Neural cell (in vitro differentiated cells): ENCODE measurements around the gene ANKRD36. TPM values are rescaled to one million over a fixed set of nuclear protein-coding genes. Genes with fewer than 3 reads are reported as not detected.
A peak's percentile ranks its signal among the peaks of the same experiment; 100 is the strongest.
"Not testable (repeated sequence)": the region's sequence is repeated elsewhere in the genome, so short reads cannot be mapped to it uniquely, and the experiment has no call there.

Experiments
- H2AFZ ChIP-seq: fragments of 200-600, 300-800 bp; sonication (generic), shearing (Covaris generic); 2 replicates; pipeline ENCODE4 v1.6.0; 2014; ENCODE audit warnings: low read depth, mild to moderate bottlenecking, antibody characterized with exemption, low read length, moderate library complexity
- H3F3A ChIP-seq: fragments of 200-600 bp; shearing (Covaris generic); 2 replicates; pipeline ENCODE4 v1.6.1; 2016; ENCODE audit warnings: mild to moderate bottlenecking, moderate library complexity, mixed read lengths, antibody characterized with exemption, low read length; ENCODE audit not compliant: insufficient read depth, poor library complexity, severe bottlenecking
- H3K27ac ChIP-seq: fragments of 200-600, 300-800 bp; sonication (generic), shearing (Covaris generic); 2 replicates; pipeline ENCODE4 v1.5.1; 2014; ENCODE audit warnings: mild to moderate bottlenecking, low read length, moderate library complexity
- H3K27me3 ChIP-seq: fragments of 300-800, 200-600 bp; sonication (generic), shearing (Covaris generic); 2 replicates; pipeline ENCODE4 v1.6.0; 2014; ENCODE audit warnings: mild to moderate bottlenecking, low read depth, low read length, moderate library complexity; ENCODE audit not compliant: insufficient read depth
- H3K36me3 ChIP-seq: fragments of 300-800, 200-600 bp; sonication (generic), shearing (Covaris generic); 2 replicates; pipeline ENCODE4 v1.5.1; 2014; ENCODE audit warnings: mild to moderate bottlenecking, antibody characterized with exemption, low read length, moderate library complexity; ENCODE audit not compliant: insufficient read depth
- H3K4me2 ChIP-seq: fragments of 300-800, 200-600 bp; sonication (generic), shearing (Covaris generic); 2 replicates; pipeline ENCODE4 v1.6.0; 2014; ENCODE audit warnings: mild to moderate bottlenecking, low read length
- H3K4me3 ChIP-seq: fragments of 300-800, 200-600 bp; sonication (generic), shearing (Covaris generic); 2 replicates; pipeline ENCODE4 v1.5.1; 2014; ENCODE audit warnings: mild to moderate bottlenecking, low read length, moderate library complexity
- H3K79me2 ChIP-seq: fragments of 200-600 bp; shearing (Covaris generic); replicated peaks from 2 replicates; pipeline ENCODE4 v1.6.0; 2014; ENCODE audit warnings: mild to moderate bottlenecking, low read length, moderate library complexity; ENCODE audit not compliant: insufficient read depth
- H3K9ac ChIP-seq: fragments of 300-800, 200-600 bp; sonication (generic), shearing (Covaris generic); 2 replicates; pipeline ENCODE4 v1.6.1; 2016; ENCODE audit warnings: mild to moderate bottlenecking, low read length, mixed read lengths
- H3K9me2 ChIP-seq: fragments of 200-600 bp; shearing (Covaris generic); 2 replicates; pipeline ENCODE4 v1.6.1; 2016; ENCODE audit warnings: mild to moderate bottlenecking, low read length, mixed read lengths; ENCODE audit not compliant: insufficient read depth
- H3K9me3 ChIP-seq: fragments of 200-600, 300-800 bp; sonication (generic), shearing (Covaris generic); 2 replicates; pipeline ENCODE4 v1.6.1; 2016; ENCODE audit warnings: mild to moderate bottlenecking, mixed run types, low read length, moderate library complexity, mixed read lengths
- H4K20me1 ChIP-seq: fragments of 200-600 bp; shearing (Covaris generic); 2 replicates; pipeline ENCODE4 v1.6.1; 2016; ENCODE audit warnings: mild to moderate bottlenecking, mixed run types; ENCODE audit not compliant: insufficient read depth
- CTCF ChIP-seq: fragments of 450-650 bp; IDR thresholded peaks from 2 replicates; pipeline ENCODE4 v1.5.1; 2014; ENCODE audit warnings: antibody characterized with exemption, mild to moderate bottlenecking, moderate library complexity; ENCODE audit not compliant: poor library complexity, severe bottlenecking
- EP300 ChIP-seq: fragments of 450-650 bp; conservative IDR thresholded peaks from 2 replicates; pipeline ENCODE4 v1.6.1; 2014; ENCODE audit warnings: antibody characterized with exemption, mild to moderate bottlenecking, moderate library complexity; ENCODE audit not compliant: poor library complexity, severe bottlenecking
- EZH2 ChIP-seq: fragments of 200-600, 300-800 bp; shearing (Covaris generic), sonication (generic); IDR thresholded peaks from 2 replicates; pipeline ENCODE4 v1.6.1; 2014; ENCODE audit warnings: antibody characterized with exemption, low read length, borderline replicate concordance, mild to moderate bottlenecking; ENCODE audit not compliant: insufficient read depth, poor library complexity, severe bottlenecking
- MXI1 ChIP-seq: fragments of 450-650 bp; conservative IDR thresholded peaks from 2 replicates; pipeline ENCODE4 v1.6.1; 2014; ENCODE audit warnings: antibody characterized with exemption, mild to moderate bottlenecking; ENCODE audit not compliant: poor library complexity, severe bottlenecking
- POLR2AphosphoS5 ChIP-seq: IDR thresholded peaks from 2 replicates; pipeline ENCODE4 v1.6.1; 2012
- RAD21 ChIP-seq: fragments of 450-650 bp; conservative IDR thresholded peaks from 2 replicates; pipeline ENCODE4 v1.6.1; 2014; ENCODE audit warnings: antibody characterized with exemption, mild to moderate bottlenecking, moderate library complexity
- REST ChIP-seq: IDR thresholded peaks from 2 replicates; pipeline ENCODE4 v1.6.1; 2012; ENCODE audit warnings: borderline replicate concordance
- SMC3 ChIP-seq: fragments of 450-650 bp; conservative IDR thresholded peaks from 2 replicates; pipeline ENCODE4 v1.6.1; 2014; ENCODE audit warnings: antibody characterized with exemption, mild to moderate bottlenecking, moderate library complexity; ENCODE audit not compliant: poor library complexity
- TAF1 ChIP-seq: IDR thresholded peaks from 2 replicates; pipeline ENCODE4 v1.6.1; 2012; ENCODE audit warnings: low read depth
- polyA minus RNA-seq: library from RNA; depleted of rRNA, polyadenylated mRNA; stranded (reverse); fragments of >200 nt; gene quantifications from 2 replicates; pipeline ENCODE4 v1.2.3, GENCODE V29; 2014
- polyA plus RNA-seq: library from polyadenylated mRNA; depleted of rRNA; stranded (reverse); fragments of >200 nt; gene quantifications from 2 replicates; pipeline ENCODE4 v1.2.3, GENCODE V29; 2014

Gene ANKRD36
- polyA plus RNA-seq, result 72.8 and 81.5 TPM in 2 replicates
- 432 and 559 TPM in 2 replicates for polyA minus RNA-seq

GRCh38 chr2:97113050-97113881 lies at the start of gene ANKRD36:
ANKRD36 (plus strand) TSS chr2:97113153; CDS start chr2:97113740, 587 bp downstream.
- Histone ChIP-seq H3K27ac (peak within 1 kb of the TSS; percentile 88), H2AFZ (peak within 1 kb of the TSS; percentile 49), H3K4me3 (peak within 1 kb of the TSS; percentile 69), H3K4me2 (peak within 1 kb of the TSS; percentile 70), H3K9ac (peak within 1 kb of the TSS; percentile 84)
- not testable (repeated sequence) for H3K9me3 ChIP-seq, H3F3A ChIP-seq, H4K20me1 ChIP-seq, H3K9me2 ChIP-seq, H3K36me3 ChIP-seq, H3K27me3 ChIP-seq, H3K79me2 ChIP-seq
- peak; percentile 57 for TF ChIP-seq CTCF
- peak; percentile 59 for TF ChIP-seq TAF1
- peak; percentile 14 for TF ChIP-seq REST
- peak; percentile 77 for TF ChIP-seq POLR2AphosphoS5

- not testable (repeated sequence) for H3K9ac ChIP-seq, H4K20me1 ChIP-seq, H3K9me3 ChIP-seq, H3K4me3 ChIP-seq, H3K4me2 ChIP-seq, H3F3A ChIP-seq, H2AFZ ChIP-seq, H3K36me3 ChIP-seq, H3K79me2 ChIP-seq, H3K27ac ChIP-seq, H3K27me3 ChIP-seq, H3K9me2 ChIP-seq
These were observed 46.9 kb upstream of the ANKRD36 start for GRCh38 chr2:97066030-97066429.

GRCh38 chr2:97067279-97068004 lies 45.5 kb upstream of the ANKRD36 start:
- no peak overlapping the region for H3K4me3 ChIP-seq
- no peak overlapping the region for H2AFZ ChIP-seq
- H3F3A ChIP-seq, result no peaks in the 10 kb centered on the region
- H3K9me3 ChIP-seq, result no peaks in the 10 kb centered on the region
- no peaks in the 10 kb centered on the region for H3K27me3 ChIP-seq
- H3K4me2 ChIP-seq, result no peak overlapping the region
- no peaks in the 10 kb centered on the region for H3K79me2 ChIP-seq
- no peak overlapping the region for H3K9ac ChIP-seq
- H3K36me3 ChIP-seq, result no peaks in the 10 kb centered on the region
- H3K27ac ChIP-seq, result no peak overlapping the region
- H4K20me1 ChIP-seq, result no peaks in the 10 kb centered on the region
- TF ChIP-seq CTCF, result no peak
- no peak for TF ChIP-seq EP300
- no peak for TF ChIP-seq MXI1
- TF ChIP-seq SMC3, result no peak
- no peak for TF ChIP-seq TAF1
- no peak for TF ChIP-seq EZH2
- TF ChIP-seq RAD21, result no peak
- no peak for TF ChIP-seq REST
- no peak for TF ChIP-seq POLR2AphosphoS5
- no peaks in the 10 kb centered on the region for H3K9me2 ChIP-seq
